Right lobe of liver (tissue), 4 donors: Measurements from ENCODE around the gene COPS8.

Experiments used
- CTCF ChIP-seq, 4 donors: fragments of 200-600 bp in 3 of 4; fragments of 450-650 bp in 1 of 4; IDR thresholded peaks; one replicate each; pipeline versions ENCODE4 v1.5.1 to v1.8.0; 2016 to 2022; ENCODE audit warnings: antibody characterized with exemption in 4 of 4, mild to moderate bottlenecking in 2 of 4
- POLR2A ChIP-seq: fragments of 450-650 bp; IDR thresholded peaks from one replicate; pipeline ENCODE4 v1.6.1; 2017; ENCODE audit warnings: antibody characterized with exemption, mild to moderate bottlenecking
- donor health status: DM: no; HTN: no; CAD: no.
- donor health status: DM: no; HTN: no; CAD: no.
- donor health status: DM: no; HTN: yes; CAD: no.

DNA sequence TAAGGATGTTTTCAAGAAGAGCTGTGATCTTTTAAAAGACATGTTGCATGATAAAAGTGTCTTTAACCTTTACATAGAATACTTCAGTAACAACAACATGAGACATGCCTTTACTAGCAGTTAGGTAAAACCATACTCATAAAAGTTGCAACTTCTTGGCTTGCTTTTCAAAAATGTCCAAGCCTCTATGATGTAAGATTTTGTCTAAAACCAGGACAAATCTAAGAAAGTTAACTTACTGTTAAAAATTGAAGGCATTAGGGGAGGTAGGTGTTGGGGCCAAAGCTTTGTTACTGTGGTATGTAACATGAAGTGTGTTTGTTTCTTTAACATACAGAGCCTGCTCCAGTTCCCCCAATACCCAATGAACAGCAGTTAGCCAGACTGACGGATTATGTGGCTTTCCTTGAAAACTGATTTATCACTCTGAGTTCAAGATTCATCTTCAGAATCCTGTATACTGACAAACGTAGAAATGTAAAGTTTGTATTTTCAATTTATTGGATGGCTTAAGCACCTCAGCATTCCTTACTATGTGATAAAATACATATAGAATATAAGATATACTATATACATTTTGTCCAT, 11.7 kb downstream of the COPS8 start:
- TF ChIP-seq CTCF (IDR thresholded peaks at IDR 0.05) (no peak), POLR2A (no peak)
